ENCODE results near the gene PLEKHN1. TPM values are rescaled to one million over a fixed set of nuclear protein-coding genes. Genes with fewer than 3 reads are reported as not detected.

The PLEKHN1 gene
- total and polyA plus RNA-seq, 8 donors = 0.11 to 5.1 (median 0.55) TPM

DNA sequence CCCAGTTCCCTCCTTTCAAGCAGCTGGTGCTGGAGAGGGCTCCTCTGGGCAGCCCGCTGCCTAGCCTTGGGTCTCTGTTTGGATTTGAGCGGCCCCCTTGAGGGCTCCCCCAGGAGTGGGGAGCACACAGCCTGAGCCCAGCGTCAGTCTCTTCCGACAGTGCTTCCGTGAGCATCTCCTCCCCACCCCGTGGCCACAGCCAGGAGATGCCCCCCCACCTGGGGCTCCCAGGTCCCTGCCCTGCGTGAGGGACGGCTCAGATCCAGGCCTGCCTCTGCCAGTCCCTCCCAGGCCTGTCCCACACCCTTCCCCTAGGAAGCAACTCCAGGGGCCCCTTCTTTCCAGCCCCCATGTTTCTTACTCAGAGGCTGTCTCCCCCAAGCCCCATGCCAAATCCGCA, 39.0 kb upstream of the PLEKHN1 start:
- Histone ChIP-seq H3K4me3 (no peak overlapping the region), H3K9me3 (no peaks in the 10 kb centered on the region), H3K36me3 (no peaks in the 10 kb centered on the region), H3K27ac (no peak overlapping the region), H3K4me1 (peaks cover 10 to 31% of the 10 kb centered on the region in 2 donors), H3K27me3 (peaks cover 31 to 98% of the 10 kb centered on the region in 2 donors)
- TF ChIP-seq, protein P1, sequence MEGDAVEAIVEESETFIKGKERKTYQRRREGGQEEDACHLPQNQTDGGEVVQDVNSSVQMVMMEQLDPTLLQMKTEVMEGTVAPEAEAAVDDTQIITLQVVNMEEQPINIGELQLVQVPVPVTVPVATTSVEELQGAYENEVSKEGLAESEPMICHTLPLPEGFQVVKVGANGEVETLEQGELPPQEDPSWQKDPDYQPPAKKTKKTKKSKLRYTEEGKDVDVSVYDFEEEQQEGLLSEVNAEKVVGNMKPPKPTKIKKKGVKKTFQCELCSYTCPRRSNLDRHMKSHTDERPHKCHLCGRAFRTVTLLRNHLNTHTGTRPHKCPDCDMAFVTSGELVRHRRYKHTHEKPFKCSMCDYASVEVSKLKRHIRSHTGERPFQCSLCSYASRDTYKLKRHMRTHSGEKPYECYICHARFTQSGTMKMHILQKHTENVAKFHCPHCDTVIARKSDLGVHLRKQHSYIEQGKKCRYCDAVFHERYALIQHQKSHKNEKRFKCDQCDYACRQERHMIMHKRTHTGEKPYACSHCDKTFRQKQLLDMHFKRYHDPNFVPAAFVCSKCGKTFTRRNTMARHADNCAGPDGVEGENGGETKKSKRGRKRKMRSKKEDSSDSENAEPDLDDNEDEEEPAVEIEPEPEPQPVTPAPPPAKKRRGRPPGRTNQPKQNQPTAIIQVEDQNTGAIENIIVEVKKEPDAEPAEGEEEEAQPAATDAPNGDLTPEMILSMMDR (IDR thresholded peaks at IDR 0.05) = no peak
- DNase-seq (no peak), ATAC-seq (no peak)
- intact Hi-C loops (cut with DNase I) = no loop called here

GRCh38 chr1:927748-928147, 38.5 kb upstream of the PLEKHN1 start:
- intact Hi-C loops (cut with DNase I) = no loop called here

GRCh38 chr1:928825-929661, 37.2 kb upstream of the PLEKHN1 start:
- intact Hi-C loops (cut with DNase I) = no loop called here
- peaks cover 18 to 96% of the 10 kb centered on the region in 2 donors for H3K27me3 ChIP-seq
- DNase-seq (no peak), ATAC-seq (no peak)
- H3K27ac ChIP-seq = no peak overlapping the region
- H3K4me1 ChIP-seq = peaks cover 0 to 19% of the 10 kb centered on the region in 2 donors
- no peaks in the 10 kb centered on the region for H3K36me3 ChIP-seq
- TF ChIP-seq, protein P1 (IDR thresholded peaks at IDR 0.05) = no peak
- no peaks in the 10 kb centered on the region for H3K9me3 ChIP-seq
- H3K4me3 ChIP-seq = no peak overlapping the region

More at GRCh38 chr1:927748-928147, 38.5 kb upstream of the PLEKHN1 start:
- H3K4me3 ChIP-seq = no peak overlapping the region
- no peaks in the 10 kb centered on the region for H3K9me3 ChIP-seq
- H3K27me3 ChIP-seq = peaks cover 26 to 98% of the 10 kb centered on the region in 2 donors
- H3K36me3 ChIP-seq = no peaks in the 10 kb centered on the region
- H3K4me1 ChIP-seq = peaks cover 8 to 31% of the 10 kb centered on the region in 2 donors
- DNase-seq (no peak), ATAC-seq (no peak)
- TF ChIP-seq, protein P1 (IDR thresholded peaks at IDR 0.05) = no peak
- H3K27ac ChIP-seq = no peak overlapping the region

- H3K4me3 ChIP-seq = no peak overlapping the region
- H3K36me3 ChIP-seq = no peaks in the 10 kb centered on the region
- no peaks in the 10 kb centered on the region for H3K9me3 ChIP-seq
- TF ChIP-seq, protein P1 (IDR thresholded peaks at IDR 0.05) = no peak
- H3K27ac ChIP-seq = no peak overlapping the region
- intact Hi-C loops (cut with DNase I) = no loop called here
- ATAC-seq (no peak), DNase-seq (no peak)
- H3K4me1 ChIP-seq = peaks cover 0 to 9% of the 10 kb centered on the region in 2 donors
- peaks cover 14 to 90% of the 10 kb centered on the region in 2 donors for H3K27me3 ChIP-seq
These were observed 36.3 kb upstream of the PLEKHN1 start for GRCh38 chr1:929712-930632.

All from left lung (tissue), 10 donors.